H1 (cell line): ENCODE measurements around the gene IDI2. TPM values are rescaled to one million over a fixed set of nuclear protein-coding genes. Genes with fewer than 3 reads are reported as not detected.

Source experiments
- CTCF ChIA-PET: fragments of 300-600 bp; sonication (Branson Sonifier 250); formaldehyde crosslinking; loops from one replicate; lab custom pipeline; 2021; ENCODE audit not compliant: partially characterized antibody; lab: Charles Lee
- POLR2A ChIA-PET: fragments of 300-600 bp; sonication (Branson Sonifier 250); formaldehyde crosslinking; loops from one replicate; lab custom pipeline; 2021; ENCODE audit warnings: inconsistent platforms; ENCODE audit not compliant: partially characterized antibody; lab: Charles Lee
- DNase-seq, 2 experiments: peaks; one replicate each; pipeline versions ENCODE4 v3.0.0 to v3.0.0-alpha.2; 2010 to 2022; ENCODE audit warnings: low spot score in 2 of 2, low read depth in 1 of 2, mixed read lengths in 1 of 2
- FAIRE-seq: peaks from 2 replicates; lab custom pipeline; 2011; peaks lifted over from hg19 to GRCh38; lab: Jason Lieb, UNC
- H2AFZ ChIP-seq: 2 replicates; pipeline ENCODE4 v1.8.1; 2012; ENCODE audit warnings: low read length, inconsistent platforms
- H2AK5ac ChIP-seq: 2 replicates; pipeline ENCODE4 v1.6.1; 2013; ENCODE audit warnings: low read depth, low read length
- H2BK120ac ChIP-seq: replicated peaks from 2 replicates; pipeline ENCODE3; 2013; ENCODE audit warnings: low read depth, low read length, inconsistent platforms
- H2BK12ac ChIP-seq: 2 replicates; pipeline ENCODE4 v1.6.1; 2013; ENCODE audit warnings: low read depth, low read length
- H2BK15ac ChIP-seq: 2 replicates; pipeline ENCODE4 v1.6.1; 2013; ENCODE audit warnings: low read length
- H2BK20ac ChIP-seq: 2 replicates; pipeline ENCODE4 v1.6.1; 2013; ENCODE audit warnings: low read length
- H2BK5ac ChIP-seq: 2 replicates; pipeline ENCODE4 v1.6.1; 2013; ENCODE audit warnings: low read depth, low read length
- H3K14ac ChIP-seq: 2 replicates; pipeline ENCODE4 v1.6.1; 2013; ENCODE audit warnings: inconsistent platforms; ENCODE audit not compliant: insufficient read length
- H3K18ac ChIP-seq: 2 replicates; pipeline ENCODE4 v1.6.1; 2013; ENCODE audit warnings: low read length; ENCODE audit errors: extremely low read depth
- H3K23ac ChIP-seq: 2 replicates; pipeline ENCODE4 v1.6.1; 2013; ENCODE audit warnings: inconsistent platforms; ENCODE audit not compliant: insufficient read length
- H3K23me2 ChIP-seq: 2 replicates; pipeline ENCODE4 v1.6.1; 2013; ENCODE audit warnings: low read depth, low read length
- H3K27ac ChIP-seq: 2 replicates; pipeline ENCODE4 v1.6.1; 2011; ENCODE audit warnings: low read depth, low read length, inconsistent platforms
- H3K27me3 ChIP-seq, 4 experiments: replicated peaks in 1 of 4; 1 replicate in 1 of 4; 2 replicates in 3 of 4; pipeline versions ENCODE4 v1.6.1 to v1.8.1; 2011 to 2013; ENCODE audit warnings: low read length in 3 of 4, mild to moderate bottlenecking in 3 of 4, inconsistent platforms in 2 of 4, mixed read lengths in 2 of 4, moderate library complexity in 1 of 4; ENCODE audit not compliant: control insufficient read depth in 3 of 4, insufficient read depth in 3 of 4; ENCODE audit errors: extremely low read depth in 1 of 4
- H3K36me3 ChIP-seq, 4 experiments: 2 replicates each; pipeline versions ENCODE4 v1.6.1 to v1.8.1; 2011 to 2013; ENCODE audit warnings: mild to moderate bottlenecking in 4 of 4, low read length in 3 of 4, moderate library complexity in 2 of 4, control low read depth in 1 of 4, inconsistent platforms in 1 of 4; ENCODE audit not compliant: insufficient read depth in 4 of 4, control insufficient read depth in 2 of 4
- H3K4ac ChIP-seq: replicated peaks from 2 replicates; pipeline ENCODE3; 2013; ENCODE audit warnings: low read length, low read depth, mixed read lengths, inconsistent platforms; ENCODE audit not compliant: insufficient read length
- H3K4me1 ChIP-seq, 4 experiments: replicated peaks in 1 of 4; 1 replicate in 1 of 4; 2 replicates in 3 of 4; pipeline versions ENCODE4 v1.6.1 to v1.8.1; 2011 to 2013; ENCODE audit warnings: low read length in 3 of 4, inconsistent platforms in 2 of 4, mixed read lengths in 1 of 4; ENCODE audit not compliant: insufficient read depth in 4 of 4, control insufficient read depth in 3 of 4
- H3K4me2 ChIP-seq, 2 experiments: 2 replicates each; pipeline versions ENCODE4 v1.6.1 to v1.8.1; 2011 to 2013; ENCODE audit warnings: low read depth in 2 of 2, low read length in 2 of 2, control low read depth in 1 of 2, inconsistent platforms in 1 of 2, mild to moderate bottlenecking in 1 of 2; ENCODE audit not compliant: insufficient read depth in 1 of 2
- H3K4me3 ChIP-seq, 4 experiments: fragments of 200-600, 300-600 bp in 1 of 4; sonication (generic), shearing (Covaris generic), sonication (Bioruptor Twin) in 1 of 4; 2 replicates each; pipeline versions ENCODE4 v1.5.1 to v1.8.1; 2011 to 2016; ENCODE audit warnings: low read length in 4 of 4, low read depth in 3 of 4, control low read depth in 2 of 4, inconsistent platforms in 2 of 4, mild to moderate bottlenecking in 2 of 4, mixed read lengths in 1 of 4, moderate library complexity in 1 of 4; ENCODE audit not compliant: insufficient read depth in 2 of 4; ENCODE audit errors: extremely low read depth in 1 of 4
- H3K56ac ChIP-seq: replicated peaks from 2 replicates; pipeline ENCODE3; 2013; ENCODE audit warnings: low read depth, mild to moderate bottlenecking, mixed read lengths, low read length, inconsistent platforms; ENCODE audit not compliant: insufficient read length
- H3K79me1 ChIP-seq: 2 replicates; pipeline ENCODE4 v1.6.1; 2013; ENCODE audit warnings: low read depth, low read length, control low read depth
- H3K79me2 ChIP-seq, 2 experiments: 2 replicates each; pipeline versions ENCODE4 v1.6.1 to v1.8.1; 2012 to 2013; ENCODE audit warnings: low read length in 2 of 2, mild to moderate bottlenecking in 2 of 2, inconsistent platforms in 1 of 2; ENCODE audit not compliant: insufficient read depth in 2 of 2, control insufficient read depth in 1 of 2
- H3K9ac ChIP-seq, 4 experiments: replicated peaks in 1 of 4; 1 replicate in 1 of 4; 2 replicates in 3 of 4; pipeline versions ENCODE4 v1.6.1 to v1.8.1; 2011 to 2013; ENCODE audit warnings: low read depth in 3 of 4, low read length in 3 of 4, control low read depth in 2 of 4, mild to moderate bottlenecking in 2 of 4, moderate library complexity in 2 of 4, inconsistent platforms in 1 of 4; ENCODE audit errors: extremely low read depth in 1 of 4
- H3K9me3 ChIP-seq, 2 experiments: 2 replicates each; pipeline versions ENCODE4 v1.6.1 to v1.8.1; 2012 to 2013; ENCODE audit warnings: mild to moderate bottlenecking in 2 of 2, moderate library complexity in 2 of 2, control low read depth in 1 of 2, inconsistent platforms in 1 of 2, low read depth in 1 of 2, low read length in 1 of 2, mixed read lengths in 1 of 2; ENCODE audit not compliant: insufficient read depth in 2 of 2
- H4K20me1 ChIP-seq, 2 experiments: replicated peaks in 1 of 2; 2 replicates each; pipeline versions ENCODE3 to v1.8.1; 2011 to 2013; ENCODE audit warnings: inconsistent platforms in 2 of 2, low read length in 2 of 2, mild to moderate bottlenecking in 1 of 2; ENCODE audit not compliant: insufficient read depth in 2 of 2, control insufficient read depth in 1 of 2
- H4K5ac ChIP-seq: 2 replicates; pipeline ENCODE4 v1.6.1; 2013; ENCODE audit warnings: low read length, low read depth, mixed read lengths, inconsistent platforms; ENCODE audit not compliant: insufficient read length
- H4K8ac ChIP-seq: 2 replicates; pipeline ENCODE4 v1.8.0; 2013; ENCODE audit warnings: mild to moderate bottlenecking, moderate library complexity, low read length, inconsistent platforms; ENCODE audit not compliant: insufficient read depth; ENCODE audit errors: extremely low read depth
- H4K91ac ChIP-seq: replicated peaks from 2 replicates; pipeline ENCODE3; 2013; ENCODE audit warnings: low read length, mixed read lengths, inconsistent platforms; ENCODE audit not compliant: insufficient read length
- CEBPB ChIP-seq: IDR thresholded peaks from 2 replicates; pipeline ENCODE4 v1.6.1; 2012; ENCODE audit warnings: low read depth, low read length
- RXRA ChIP-seq: IDR thresholded peaks from 2 replicates; pipeline ENCODE4 v1.6.1; 2011; ENCODE audit warnings: low read depth, mild to moderate bottlenecking, low read length, moderate library complexity; ENCODE audit not compliant: insufficient read depth
- TBP ChIP-seq: IDR thresholded peaks from 2 replicates; pipeline ENCODE4 v1.6.1; 2011; ENCODE audit warnings: low read depth, low read length, improper control_type of control experiment
- WGBS, 2 experiments: shearing (Covaris generic) in 1 of 2; methylation state at CpG; one replicate each; pipeline versions ENCODE4 v1.1.6 to v1.1.7; 2013 to 2015; ENCODE audit warnings: low lambda C conversion rate in 2 of 2, mixed read lengths in 2 of 2, inconsistent platforms in 1 of 2, low coverage in 1 of 2, missing lambda C conversion rate in 1 of 2; ENCODE audit not compliant: insufficient replicate concordance in 2 of 2, insufficient coverage in 1 of 2, insufficient read length in 1 of 2; ENCODE audit errors: extremely low coverage in 1 of 2, missing lambda C conversion rate in 1 of 2; 5-methylcytosine and 5-hydroxymethylcytosine counted together
- polyA plus RNA-seq, 7 experiments: library from polyadenylated mRNA; depleted of rRNA in 3 of 7; stranded (reverse) in 5 of 7; unstranded in 2 of 7; fragments of >200 nt in 5 of 7; fragments of 200-250 nt in 2 of 7; gene quantifications; 1 replicate in 5 of 7; 2 replicates in 1 of 7; 4 replicates in 1 of 7; pipeline versions ENCODE4 v1.2.1 to v1.2.3, GENCODE V29; 2011 to 2013; ENCODE audit warnings: missing spikeins in 2 of 7, mixed read lengths in 2 of 7
- total RNA-seq: library from RNA; stranded (reverse); fragmentation: NEBNext Ultra II Directional; extraction: Animal tissue kit (Norgen Biotek cat#: 25700); gene quantifications from 2 replicates; pipeline ENCODE4 v1.2.1, GENCODE V29; 2021

The IDI2 gene
- total and polyA plus RNA-seq, 2 of the 8 experiments (the other 6 are each of a cell fraction or from before 2014, with no cell fraction given): not detected

DNA sequence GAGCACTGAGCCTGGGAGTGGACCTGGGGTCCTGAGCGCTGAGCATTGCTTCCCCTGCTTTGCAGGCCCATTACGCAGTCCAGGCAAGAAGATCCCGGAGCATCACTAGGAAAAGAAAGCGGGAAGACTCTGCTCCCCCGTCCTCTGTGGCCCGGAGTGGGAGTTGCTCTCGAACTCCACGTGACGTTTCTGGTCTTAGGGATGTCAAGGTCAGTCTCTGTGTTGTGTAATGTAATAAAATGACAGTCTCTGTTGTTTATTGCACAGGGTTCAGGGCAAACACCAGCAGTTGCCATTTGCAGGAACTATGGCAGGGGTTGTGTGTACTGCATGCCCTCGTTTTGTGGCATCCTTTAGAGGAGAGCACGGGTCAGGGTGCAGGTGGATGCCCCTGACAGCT, 10.0 kb downstream of the IDI2 start:
- CTCF ChIA-PET: no interaction called here
- Histone ChIP-seq H4K20me1 (peaks cover 0 to 10% of the 10 kb centered on the region in 2 experiments), H3K4ac (no peak overlapping the region), H4K5ac (no peak overlapping the region), H2BK5ac (no peak overlapping the region), H3K36me3 (peaks cover 47 to 80% (median 73%) of the 10 kb centered on the region in 4 experiments), H3K4me1 (no peaks in the 10 kb centered on the region), H3K9me3 (no peaks in the 10 kb centered on the region), H2BK20ac (no peak overlapping the region), H3K18ac (no peak overlapping the region), H3K79me1 (no peaks in the 10 kb centered on the region; the same call in 1 of the 2 replicates), H3K23ac (no peak overlapping the region), H2BK120ac (no peak overlapping the region), H4K8ac (no peak overlapping the region), H2BK12ac (no peak overlapping the region), H3K4me2 (no peak overlapping the region), H3K27me3 (no peaks in the 10 kb centered on the region), H3K14ac (no peak overlapping the region), H2AFZ (no peak overlapping the region), H3K9ac (no peak overlapping the region), H3K79me2 (no peaks in the 10 kb centered on the region), H3K56ac (no peak overlapping the region), H3K23me2 (no peaks in the 10 kb centered on the region), H3K27ac (no peak overlapping the region), H2BK15ac (no peak overlapping the region), H4K91ac (no peak overlapping the region), H2AK5ac (no peak overlapping the region), H3K4me3 (no peak overlapping the region)
- WGBS, 2 experiments: 92% methylated on average over 11 of the region's 11 CpGs; no CpG with 5 or more reads in 1 of the 2 experiments
- TF ChIP-seq TBP (no peak), RXRA (no peak), CEBPB (no peak)
- DNase-seq (no peak), FAIRE-seq (no peak)
- POLR2A ChIA-PET: interaction anchor here (1.4 to 4.9 kb wide), 3 partner anchors 12 to 33 kb away, joined by 5 to 20 read pairs (median 5); partner anchors contain the start of gene IDI1
